PC-3 (cell line): ENCODE measurements around the gene A4GNT. TPM values are rescaled to one million over a fixed set of nuclear protein-coding genes. Genes with fewer than 3 reads are reported as not detected.

Experiments used
- ATAC-seq: fragments of 200-7000 bp; cut with Tn5 transposase; 2 replicates; pipeline ENCODE4 v1.9.1; 2020; ENCODE audit warnings: mild to moderate bottlenecking, moderate library complexity
- BruUV-seq: library from RNA; stranded (reverse); fragments of 400-500 nt; replicated peaks from 2 replicates; lab custom pipeline; 2021; lab: Mats Ljungman, UMichigan
- CTCF ChIA-PET: fragments of 300-600 bp; sonication (Branson Sonifier 250); formaldehyde crosslinking; loops from one replicate; lab custom pipeline; 2022; ENCODE audit warnings: antibody characterized with exemption; lab: Charles Lee
- POLR2A ChIA-PET: fragments of 300-600 bp; sonication (Branson Sonifier 250); formaldehyde crosslinking; loops from one replicate; lab custom pipeline; 2022; ENCODE audit warnings: antibody characterized with exemption; ENCODE audit not compliant: unreplicated experiment; lab: Charles Lee
- DNase-seq: peaks from one replicate; pipeline ENCODE4 v3.0.0-alpha.2; 2015
- H2AFZ ChIP-seq: fragments of 300-600 bp; sonication (generic); 2 replicates; pipeline ENCODE4 v1.6.0; 2016; ENCODE audit warnings: antibody characterized with exemption, low read length
- H3F3A ChIP-seq: fragments of 300-600 bp; sonication (generic); one replicate; pipeline ENCODE4 v1.6.0; 2017; ENCODE audit warnings: antibody characterized with exemption, low read length, control low read depth, mild to moderate bottlenecking; ENCODE audit not compliant: unreplicated experiment
- H3K27ac ChIP-seq: fragments of 300-600 bp; sonication (generic); 2 replicates; pipeline ENCODE4 v1.5.1; 2016; ENCODE audit warnings: mild to moderate bottlenecking, low read length
- H3K27me3 ChIP-seq: fragments of 300-600 bp; sonication (generic); 2 replicates; pipeline ENCODE4 v1.6.1; 2016; ENCODE audit warnings: low read length, mixed read lengths
- H3K36me3 ChIP-seq: fragments of 300-600 bp; sonication (generic); 2 replicates; pipeline ENCODE4 v1.6.1; 2016; ENCODE audit warnings: low read depth, mixed run types, low read length, mixed read lengths
- H3K4me1 ChIP-seq: fragments of 300-600 bp; sonication (generic); 2 replicates; pipeline ENCODE4 v1.5.1; 2016; ENCODE audit warnings: low read length; ENCODE audit not compliant: insufficient read depth
- H3K4me2 ChIP-seq: fragments of 300-600 bp; sonication (generic); 2 replicates; pipeline ENCODE4 v1.6.0; 2016; ENCODE audit warnings: low read length
- H3K4me3 ChIP-seq: fragments of 300-600 bp; sonication (generic); 2 replicates; pipeline ENCODE4 v1.5.1; 2016; ENCODE audit warnings: mild to moderate bottlenecking, low read length, mixed read lengths
- H3K79me2 ChIP-seq: fragments of 300-600 bp; sonication (generic); 2 replicates; pipeline ENCODE4 v1.6.1; 2017; ENCODE audit warnings: low read length, mixed read lengths
- H3K9ac ChIP-seq: fragments of 300-600 bp; sonication (generic); 2 replicates; pipeline ENCODE4 v1.6.0; 2016; ENCODE audit warnings: mild to moderate bottlenecking, low read length
- H3K9me2 ChIP-seq: fragments of 300-600 bp; sonication (generic); replicated peaks from 2 replicates; pipeline ENCODE4 v1.6.1; 2016; ENCODE audit warnings: mixed run types, low read length, mixed read lengths
- H3K9me3 ChIP-seq: fragments of 300-600 bp; sonication (generic); 2 replicates; pipeline ENCODE4 v1.6.1; 2016; ENCODE audit warnings: low read length, mixed read lengths
- H4K20me1 ChIP-seq: fragments of 300-600 bp; sonication (generic); 2 replicates; pipeline ENCODE4 v1.6.1; 2016; ENCODE audit warnings: low read length, mixed read lengths
- CTCF ChIP-seq: fragments of 300-600 bp; sonication (generic); conservative IDR thresholded peaks from 2 replicates; pipeline ENCODE4 v1.5.1; 2017; ENCODE audit warnings: antibody characterized with exemption, low read depth, mild to moderate bottlenecking, low read length
- EZH2 ChIP-seq: fragments of 300-600 bp; sonication (generic); IDR thresholded peaks from one replicate; pipeline ENCODE4 v1.6.1; 2017; ENCODE audit warnings: antibody characterized with exemption, mild to moderate bottlenecking, low read length; ENCODE audit not compliant: unreplicated experiment
- EZH2phosphoT487 ChIP-seq: fragments of 300-600 bp; sonication (generic); IDR thresholded peaks from 2 replicates; pipeline ENCODE4 v1.6.1; 2018; ENCODE audit warnings: mild to moderate bottlenecking, antibody characterized with exemption, low read length, borderline replicate concordance
- intact Hi-C: fragments of 100-400 bp; cut with micrococcal nuclease; formaldehyde crosslinking; loops from 2 replicates; pipeline ENCODE4 v1.9.0; 2023
- total RNA-seq: library from RNA; depleted of rRNA; stranded (reverse); fragments of >200 nt; gene quantifications from 2 replicates; pipeline ENCODE4 v1.2.3, GENCODE V29; 2014

A4GNT gene
- total RNA-seq, 1 experiment from 2014 or later: not detected

GRCh38 chr3:138136201-138136600, 4.0 kb upstream of the A4GNT start:
- Histone ChIP-seq H3K27me3 (no peaks in the 10 kb centered on the region), H2AFZ (no peak overlapping the region), H4K20me1 (no peaks in the 10 kb centered on the region), H3K36me3 (no peaks in the 10 kb centered on the region), H3K4me3 (no peak overlapping the region), H3K79me2 (no peaks in the 10 kb centered on the region), H3K4me1 (no peaks in the 10 kb centered on the region), H3K9me3 (no peaks in the 10 kb centered on the region), H3F3A (no peaks in the 10 kb centered on the region), H3K27ac (no peak overlapping the region), H3K9me2 (no peaks in the 10 kb centered on the region), H3K9ac (no peak overlapping the region), H3K4me2 (no peak overlapping the region)
- no peak for TF ChIP-seq EZH2phosphoT487
- TF ChIP-seq CTCF: no peak
- TF ChIP-seq EZH2: no peak
- DNase-seq: no peak
- BruUV-seq: no TSS peak
- CTCF ChIA-PET: no interaction called here
- POLR2A ChIA-PET: no interaction called here
- ATAC-seq: no peak
- intact Hi-C loops: no loop called here

- no TSS peak for BruUV-seq
- Histone ChIP-seq H3K36me3 (no peaks in the 10 kb centered on the region), H3K4me1 (no peaks in the 10 kb centered on the region), H3K9me3 (no peaks in the 10 kb centered on the region), H4K20me1 (no peaks in the 10 kb centered on the region), H3K79me2 (no peaks in the 10 kb centered on the region), H3K27ac (no peak overlapping the region), H3K9ac (no peak overlapping the region), H3F3A (no peaks in the 10 kb centered on the region), H3K27me3 (no peaks in the 10 kb centered on the region), H3K9me2 (no peaks in the 10 kb centered on the region), H2AFZ (no peak overlapping the region), H3K4me2 (no peak overlapping the region), H3K4me3 (no peak overlapping the region)
- TF ChIP-seq EZH2phosphoT487: no peak
- no peak for TF ChIP-seq EZH2
- TF ChIP-seq CTCF: no peak
- CTCF ChIA-PET: no interaction called here
- POLR2A ChIA-PET: no interaction called here
- intact Hi-C loops: no loop called here
- DNase-seq (no peak), ATAC-seq (no peak)
These were observed 3.6 kb upstream of the A4GNT start for GRCh38 chr3:138135833-138136194.

- H3K4me1 ChIP-seq: no peaks in the 10 kb centered on the region
- POLR2A ChIA-PET: no interaction called here
- CTCF ChIA-PET: no interaction called here
- no peaks in the 10 kb centered on the region for H3K36me3 ChIP-seq
- no peaks in the 10 kb centered on the region for H3K9me3 ChIP-seq
- H3F3A ChIP-seq: no peaks in the 10 kb centered on the region
- BruUV-seq: no TSS peak
- intact Hi-C loops: no loop called here
- no peak overlapping the region for H3K4me2 ChIP-seq
- H3K27me3 ChIP-seq: no peaks in the 10 kb centered on the region
- no peaks in the 10 kb centered on the region for H3K9me2 ChIP-seq
- H2AFZ ChIP-seq: no peak overlapping the region
- TF ChIP-seq EZH2phosphoT487: no peak
- TF ChIP-seq EZH2: no peak
- TF ChIP-seq CTCF: no peak
- H4K20me1 ChIP-seq: no peaks in the 10 kb centered on the region
- no peak overlapping the region for H3K9ac ChIP-seq
- ATAC-seq (no peak), DNase-seq (no peak)
- no peak overlapping the region for H3K27ac ChIP-seq
- no peaks in the 10 kb centered on the region for H3K79me2 ChIP-seq
- H3K4me3 ChIP-seq: no peak overlapping the region
These were observed 3.1 kb upstream of the A4GNT start for GRCh38 chr3:138135146-138135832.
